Activated CD8-positive, alpha-beta T cell treated with anti-CD3 and anti-CD28 coated beads for 36 hours (primary cell): ENCODE measurements around the gene APPL2. TPM values are rescaled to one million over a fixed set of nuclear protein-coding genes. Genes with fewer than 3 reads are reported as not detected.

Experiments used
- ATAC-seq: fragments of 200-7000 bp; cut with Tn5 transposase; one replicate; pipeline ENCODE4 v1.10.0; 2021; ENCODE audit warnings: mild to moderate bottlenecking, moderate library complexity
- CTCF ChIA-PET: fragments of 350-600 bp; sonication (Branson Sonifier 250); formaldehyde crosslinking; loops from one replicate; lab custom pipeline; 2021; ENCODE audit warnings: antibody characterized with exemption; lab: Charles Lee
- POLR2A ChIA-PET: fragments of 350-600 bp; sonication (Branson Sonifier 250); formaldehyde crosslinking; loops from one replicate; lab custom pipeline; 2021; ENCODE audit warnings: antibody characterized with exemption; lab: Charles Lee
- DNase-seq: peaks from one replicate; pipeline ENCODE4 v3.0.0-alpha.2; 2020
- H3K27ac Mint-ChIP-seq: one replicate; pipeline ENCODE4 v1.8.0; 2021; ENCODE audit warnings: mild to moderate bottlenecking, mixed read lengths
- H3K27me3 Mint-ChIP-seq: one replicate; pipeline ENCODE4 v1.8.0; 2021; ENCODE audit warnings: mixed read lengths
- H3K36me3 Mint-ChIP-seq: one replicate; pipeline ENCODE4 v1.8.0; 2021; ENCODE audit warnings: low read depth, mixed read lengths
- H3K4me1 Mint-ChIP-seq: one replicate; pipeline ENCODE4 v1.8.0; 2021; ENCODE audit warnings: low read depth, mixed read lengths
- H3K4me3 Mint-ChIP-seq: one replicate; pipeline ENCODE4 v1.8.0; 2021; ENCODE audit warnings: mild to moderate bottlenecking, moderate library complexity, mixed read lengths
- H3K9me3 Mint-ChIP-seq: one replicate; pipeline ENCODE4 v1.8.0; 2021; ENCODE audit warnings: mixed read lengths
- intact Hi-C: fragments of 100-400 bp; cut with micrococcal nuclease; formaldehyde crosslinking; loops from one replicate; pipeline ENCODE4 v1.10.0; 2022
- total RNA-seq, 2 experiments: library from RNA; stranded (reverse); gene quantifications; one replicate each; pipeline ENCODE4 v1.2.3, GENCODE V29; 2021
- TF ChIP-seq, protein P1 (sequence below): fragments of 200-600 bp; IDR thresholded peaks from one replicate; pipeline ENCODE4 v1.8.0; 2022; ENCODE audit warnings: antibody characterized with exemption, mild to moderate bottlenecking

APPL2 gene
- total RNA-seq, 2 experiments from 2014 or later = 14.5 to 15.8 TPM

DNA sequence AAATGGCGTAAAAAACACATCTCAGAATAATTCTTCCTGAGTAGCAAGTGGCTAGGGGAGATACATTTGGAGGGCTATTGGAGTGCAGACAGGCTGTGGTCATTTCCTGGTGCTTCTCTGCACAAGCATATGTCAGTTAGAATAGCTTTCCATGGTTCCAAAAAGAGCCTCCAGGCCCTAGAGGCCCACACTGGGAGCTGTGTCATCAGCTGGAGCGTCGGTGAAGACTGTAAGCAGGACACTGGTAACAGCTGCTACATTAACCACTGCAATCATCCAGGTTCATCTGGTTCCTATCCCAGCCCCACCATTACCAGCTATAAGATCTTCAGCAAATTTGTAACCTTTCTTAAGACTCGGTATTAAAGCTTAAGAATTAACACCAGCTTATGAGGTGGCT lies 31.7 kb upstream of the APPL2 start:
- Mint-ChIP-seq H3K27me3 (no peaks in the 10 kb centered on the region), H3K9me3 (no peaks in the 10 kb centered on the region), H3K4me1 (no peaks in the 10 kb centered on the region), H3K27ac (no peak overlapping the region), H3K36me3 (no peaks in the 10 kb centered on the region), H3K4me3 (no peak overlapping the region)
- CTCF ChIA-PET = interaction anchor here (0.6 to 0.9 kb wide), 2 partner anchors 15 to 70 kb away, joined by 3 read pairs; no protein-coding TSS in a partner anchor
- intact Hi-C loops = no loop called here
- ATAC-seq = no peak
- POLR2A ChIA-PET = no interaction called here
- TF ChIP-seq, protein P1, sequence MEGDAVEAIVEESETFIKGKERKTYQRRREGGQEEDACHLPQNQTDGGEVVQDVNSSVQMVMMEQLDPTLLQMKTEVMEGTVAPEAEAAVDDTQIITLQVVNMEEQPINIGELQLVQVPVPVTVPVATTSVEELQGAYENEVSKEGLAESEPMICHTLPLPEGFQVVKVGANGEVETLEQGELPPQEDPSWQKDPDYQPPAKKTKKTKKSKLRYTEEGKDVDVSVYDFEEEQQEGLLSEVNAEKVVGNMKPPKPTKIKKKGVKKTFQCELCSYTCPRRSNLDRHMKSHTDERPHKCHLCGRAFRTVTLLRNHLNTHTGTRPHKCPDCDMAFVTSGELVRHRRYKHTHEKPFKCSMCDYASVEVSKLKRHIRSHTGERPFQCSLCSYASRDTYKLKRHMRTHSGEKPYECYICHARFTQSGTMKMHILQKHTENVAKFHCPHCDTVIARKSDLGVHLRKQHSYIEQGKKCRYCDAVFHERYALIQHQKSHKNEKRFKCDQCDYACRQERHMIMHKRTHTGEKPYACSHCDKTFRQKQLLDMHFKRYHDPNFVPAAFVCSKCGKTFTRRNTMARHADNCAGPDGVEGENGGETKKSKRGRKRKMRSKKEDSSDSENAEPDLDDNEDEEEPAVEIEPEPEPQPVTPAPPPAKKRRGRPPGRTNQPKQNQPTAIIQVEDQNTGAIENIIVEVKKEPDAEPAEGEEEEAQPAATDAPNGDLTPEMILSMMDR = no peak
- no peak for DNase-seq

DNA sequence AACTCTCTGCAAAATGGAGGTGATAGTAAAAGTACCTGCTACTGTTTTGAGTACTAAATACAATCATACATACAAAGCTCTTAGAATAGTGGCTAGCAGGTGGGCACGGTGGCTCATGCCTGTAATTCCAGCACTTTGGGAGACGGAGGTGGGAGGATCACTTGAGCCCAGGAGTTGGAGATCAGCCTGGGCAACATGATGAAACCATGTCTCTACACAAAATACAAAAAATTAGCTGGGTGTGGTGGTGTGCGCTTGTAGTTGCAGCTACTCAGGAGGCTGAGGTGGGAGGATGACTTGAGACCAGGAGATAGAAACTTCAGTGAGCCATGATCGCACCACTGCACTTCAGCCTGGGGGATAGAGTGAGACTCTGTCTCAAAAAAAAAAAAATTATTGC lies 28.8 kb upstream of the APPL2 start:
- POLR2A ChIA-PET = no interaction called here
- no peaks in the 10 kb centered on the region for H3K36me3 Mint-ChIP-seq
- no peak overlapping the region for H3K27ac Mint-ChIP-seq
- no peak for DNase-seq
- H3K4me3 Mint-ChIP-seq = no peak overlapping the region
- no peaks in the 10 kb centered on the region for H3K4me1 Mint-ChIP-seq
- intact Hi-C loops = no loop called here
- CTCF ChIA-PET = no interaction called here
- H3K9me3 Mint-ChIP-seq = no peaks in the 10 kb centered on the region
- TF ChIP-seq, protein P1 = no peak
- no peak for ATAC-seq
- H3K27me3 Mint-ChIP-seq = peaks cover 2% of the 10 kb centered on the region

DNA sequence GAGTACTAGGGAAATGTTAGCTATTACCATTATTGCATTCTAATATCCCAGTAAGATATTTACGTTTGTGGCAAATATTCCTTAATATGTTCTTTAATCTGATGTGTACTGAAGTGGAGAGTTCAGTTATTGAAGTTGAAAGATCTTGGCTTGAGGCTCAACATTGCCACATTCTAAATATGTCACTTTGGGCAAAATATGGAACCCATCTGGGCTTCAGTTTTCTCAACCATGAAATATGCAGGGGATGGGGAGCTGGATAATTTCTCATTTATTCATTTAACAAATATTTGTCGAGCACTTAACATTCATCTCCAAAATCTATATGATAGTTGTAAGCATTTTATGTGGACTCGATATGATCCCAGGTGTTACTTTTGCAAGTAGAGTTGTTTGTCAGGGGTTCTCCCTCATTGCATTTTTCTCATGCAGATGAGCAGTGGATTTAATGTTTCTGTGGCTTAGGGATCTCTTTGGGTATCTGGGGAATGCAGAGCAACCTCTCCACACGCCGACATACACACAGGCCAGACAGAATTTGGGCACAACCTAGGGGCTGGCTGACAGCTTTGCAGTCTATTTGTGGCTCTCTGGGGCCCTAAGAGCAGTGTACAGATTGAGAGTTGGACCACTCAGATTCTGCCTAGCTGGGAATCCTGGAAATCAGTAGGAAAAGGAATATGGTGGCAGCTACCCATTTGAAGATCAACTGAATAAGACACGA lies 26.6 kb upstream of the APPL2 start:
- no peaks in the 10 kb centered on the region for H3K4me1 Mint-ChIP-seq
- peaks cover 6% of the 10 kb centered on the region for H3K27me3 Mint-ChIP-seq
- ChIA-PET POLR2A (no interaction called here), CTCF (interaction anchor here (1.4 kb wide), 1 partner anchor 27 kb away, joined by 3 read pairs; the partner anchor contains the start of gene APPL2)
- ATAC-seq (no peak), DNase-seq (no peak)
- no peaks in the 10 kb centered on the region for H3K36me3 Mint-ChIP-seq
- intact Hi-C loops = no loop called here
- H3K9me3 Mint-ChIP-seq = no peaks in the 10 kb centered on the region
- H3K4me3 Mint-ChIP-seq = no peak overlapping the region
- TF ChIP-seq, protein P1 = no peak
- H3K27ac Mint-ChIP-seq = no peak overlapping the region

DNA sequence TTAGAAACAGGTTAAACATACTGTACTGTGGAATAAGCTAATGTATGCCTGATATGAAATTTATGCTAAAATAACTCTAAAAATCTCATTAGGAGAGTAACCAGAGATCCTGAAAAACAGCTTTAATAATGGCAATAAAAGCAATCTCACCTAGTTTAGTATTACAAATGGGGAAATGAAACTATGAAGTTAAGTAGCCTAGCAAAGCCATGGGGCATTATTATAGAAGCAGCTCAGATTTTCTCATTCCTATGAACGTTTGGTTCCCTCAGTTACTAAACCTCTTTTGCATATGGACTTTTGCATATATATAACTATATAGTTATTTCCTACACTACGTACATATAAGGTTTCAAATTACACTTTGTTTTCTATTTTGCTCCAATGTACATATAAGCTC lies 25.0 kb upstream of the APPL2 start:
- H3K36me3 Mint-ChIP-seq = no peaks in the 10 kb centered on the region
- H3K4me1 Mint-ChIP-seq = peaks cover 4% of the 10 kb centered on the region
- ATAC-seq (no peak), DNase-seq (no peak)
- POLR2A ChIA-PET = no interaction called here
- CTCF ChIA-PET = interaction anchor here (1.0 kb wide), 1 partner anchor 9 kb away, joined by 3 read pairs; no protein-coding TSS in a partner anchor
- TF ChIP-seq, protein P1 = no peak
- H3K27ac Mint-ChIP-seq = no peak overlapping the region
- no peak overlapping the region for H3K4me3 Mint-ChIP-seq
- no peaks in the 10 kb centered on the region for H3K9me3 Mint-ChIP-seq
- peaks cover 6% of the 10 kb centered on the region for H3K27me3 Mint-ChIP-seq
- intact Hi-C loops = no loop called here

DNA sequence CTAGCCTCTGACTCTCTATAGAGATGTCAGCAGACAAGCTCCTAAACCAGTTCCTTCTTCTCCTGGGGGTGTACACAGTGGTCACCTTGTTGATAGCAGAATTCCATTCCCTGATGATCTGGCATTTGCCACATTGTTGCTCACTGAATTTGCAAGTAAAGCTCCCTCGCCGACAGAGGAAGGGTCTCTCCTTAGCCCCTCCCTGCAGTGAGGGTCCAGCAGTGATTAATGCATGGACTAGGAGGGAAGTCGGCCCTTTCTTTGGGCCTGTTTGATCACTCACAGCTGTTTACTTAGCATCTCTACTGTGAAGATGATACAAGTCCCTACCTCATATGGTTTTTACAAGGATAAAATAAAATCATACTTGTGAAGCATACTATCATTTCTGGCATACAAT lies 23.3 kb upstream of the APPL2 start:
- no peaks in the 10 kb centered on the region for H3K9me3 Mint-ChIP-seq
- H3K4me1 Mint-ChIP-seq = peaks cover 7% of the 10 kb centered on the region
- TF ChIP-seq, protein P1 = no peak
- H3K4me3 Mint-ChIP-seq = no peak overlapping the region
- POLR2A ChIA-PET = no interaction called here
- H3K27me3 Mint-ChIP-seq = peaks cover 6% of the 10 kb centered on the region
- DNase-seq (no peak), ATAC-seq (no peak)
- no peaks in the 10 kb centered on the region for H3K36me3 Mint-ChIP-seq
- intact Hi-C loops = no loop called here
- no peak overlapping the region for H3K27ac Mint-ChIP-seq
- CTCF ChIA-PET = no interaction called here
